Kidney (tissue), 14 donors: Measurements from ENCODE around the gene FAM20B. TPM values are rescaled to one million over a fixed set of nuclear protein-coding genes. Genes with fewer than 3 reads are reported as not detected.

Source experiments
- DNase-seq, 5 donors: peaks; one replicate each; pipeline ENCODE4 v3.0.0-alpha.2; 2013 to 2020
- FAIRE-seq: peaks from 2 replicates; lab custom pipeline; 2012; peaks lifted over from hg19 to GRCh38; lab: Jason Lieb, UNC
- H3K27ac ChIP-seq, 2 donors: one replicate each; pipeline ENCODE4 v1.7.0; 2013; ENCODE audit warnings: low read depth in 2 of 2, low read length in 2 of 2, inconsistent platforms in 1 of 2
- H3K27me3 ChIP-seq: one replicate; pipeline ENCODE4 v1.7.1; 2013; ENCODE audit warnings: low read length, inconsistent platforms; ENCODE audit not compliant: control insufficient read depth, insufficient read depth
- H3K36me3 ChIP-seq, 3 donors: one replicate each; pipeline versions ENCODE4 v1.7.0 to v1.7.1; 2013; ENCODE audit warnings: low read length in 3 of 3, control low read depth in 1 of 3, inconsistent platforms in 1 of 3; ENCODE audit not compliant: insufficient read depth in 3 of 3, control insufficient read depth in 2 of 3
- H3K4me1 ChIP-seq, 3 donors: one replicate each; pipeline versions ENCODE4 v1.7.0 to v1.7.1; 2013; ENCODE audit warnings: low read length in 3 of 3, inconsistent platforms in 1 of 3, low read depth in 1 of 3; ENCODE audit not compliant: control insufficient read depth in 2 of 3, insufficient read depth in 2 of 3
- H3K4me3 ChIP-seq, 3 donors: one replicate each; pipeline versions ENCODE4 v1.7.0 to v1.8.1; 2013; ENCODE audit warnings: low read length in 3 of 3, control low read depth in 1 of 3, inconsistent platforms in 1 of 3
- H3K9ac ChIP-seq, 3 donors: one replicate each; pipeline versions ENCODE4 v1.7.0 to v1.7.1; 2013; ENCODE audit warnings: low read length in 3 of 3, control low read depth in 1 of 3, inconsistent platforms in 1 of 3
- H3K9me3 ChIP-seq, 3 donors: one replicate each; pipeline versions ENCODE4 v1.7.0 to v1.7.1; 2013; ENCODE audit warnings: low read length in 3 of 3, control low read depth in 1 of 3, inconsistent platforms in 1 of 3; ENCODE audit not compliant: control insufficient read depth in 2 of 3, insufficient read depth in 1 of 3
- intact Hi-C: fragments of 100-400 bp; cut with DNase I; formaldehyde crosslinking; loops from one replicate; pipeline ENCODE4 v1.11.1; 2022
- polyA plus RNA-seq: library from polyadenylated mRNA; stranded (reverse); fragments of 350-450 nt; fragmentation: Illumina TruSeq; extraction: RNeasy Lipid Tissue Mini Kit (QIAGEN cat#74804); gene quantifications from one replicate; pipeline ENCODE4 v1.2.3, GENCODE V29; 2014; ENCODE audit warnings: low read depth, low replicate concordance; ENCODE audit not compliant: insufficient read depth
- total RNA-seq: library from RNA; stranded (reverse); fragmentation: NEBNext Ultra II Directional; extraction: Animal tissue kit (Norgen Biotek cat#: 25700); gene quantifications from one replicate; pipeline ENCODE4 v1.2.1, GENCODE V29; 2021
- TF ChIP-seq, protein P1 (sequence below): IDR thresholded peaks from 3 replicates; pipeline ENCODE4 v1.5.1; 2012; ENCODE audit warnings: mild to moderate bottlenecking, moderate library complexity, borderline replicate concordance; ENCODE audit not compliant: insufficient read depth; ENCODE audit errors: extremely low read depth
- donor health status: control.
- donor health status: control.
- donor health status: control.
- donor health status: control.
- donor health status: control.
- donor health status: DM: yes; HTN: yes; CAD: no.
- donor health status: Normal renal cell carcinoma (clear cell type).

FAM20B gene
- total and polyA plus RNA-seq, 2 donors from 2014 or later = 17.0 to 50.2 TPM

DNA sequence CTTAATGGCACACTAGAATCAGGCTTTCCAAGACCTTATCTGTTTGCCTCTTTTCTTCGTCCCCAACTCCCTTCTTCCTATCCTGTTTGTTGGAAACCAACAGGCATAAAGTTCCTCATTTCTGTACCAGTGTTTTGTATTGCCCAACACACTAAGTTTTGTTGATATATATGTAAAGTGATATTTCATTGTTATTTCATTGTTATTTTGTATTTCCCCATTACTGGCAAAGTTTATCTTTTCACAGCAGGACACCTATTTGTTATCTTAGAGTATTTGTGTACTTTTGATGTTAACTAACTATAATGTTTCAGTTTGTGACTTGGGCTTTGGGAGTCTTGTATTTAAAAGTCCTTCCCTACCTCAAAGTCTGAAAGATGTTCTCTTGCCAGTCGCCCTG is 27.1 kb downstream of the FAM20B start:
- intact Hi-C loops = no loop called here
- FAIRE-seq = no peak
- TF ChIP-seq, protein P1, sequence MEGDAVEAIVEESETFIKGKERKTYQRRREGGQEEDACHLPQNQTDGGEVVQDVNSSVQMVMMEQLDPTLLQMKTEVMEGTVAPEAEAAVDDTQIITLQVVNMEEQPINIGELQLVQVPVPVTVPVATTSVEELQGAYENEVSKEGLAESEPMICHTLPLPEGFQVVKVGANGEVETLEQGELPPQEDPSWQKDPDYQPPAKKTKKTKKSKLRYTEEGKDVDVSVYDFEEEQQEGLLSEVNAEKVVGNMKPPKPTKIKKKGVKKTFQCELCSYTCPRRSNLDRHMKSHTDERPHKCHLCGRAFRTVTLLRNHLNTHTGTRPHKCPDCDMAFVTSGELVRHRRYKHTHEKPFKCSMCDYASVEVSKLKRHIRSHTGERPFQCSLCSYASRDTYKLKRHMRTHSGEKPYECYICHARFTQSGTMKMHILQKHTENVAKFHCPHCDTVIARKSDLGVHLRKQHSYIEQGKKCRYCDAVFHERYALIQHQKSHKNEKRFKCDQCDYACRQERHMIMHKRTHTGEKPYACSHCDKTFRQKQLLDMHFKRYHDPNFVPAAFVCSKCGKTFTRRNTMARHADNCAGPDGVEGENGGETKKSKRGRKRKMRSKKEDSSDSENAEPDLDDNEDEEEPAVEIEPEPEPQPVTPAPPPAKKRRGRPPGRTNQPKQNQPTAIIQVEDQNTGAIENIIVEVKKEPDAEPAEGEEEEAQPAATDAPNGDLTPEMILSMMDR = no peak
- Histone ChIP-seq H3K36me3 (peaks cover 3 to 8% (median 3%) of the 10 kb centered on the region in 3 donors), H3K27me3 (no peaks in the 10 kb centered on the region), H3K4me3 (no peak overlapping the region), H3K9ac (no peak overlapping the region), H3K27ac (no peak overlapping the region), H3K4me1 (no peaks in the 10 kb centered on the region), H3K9me3 (peaks cover 0 to 4% (median 0%) of the 10 kb centered on the region in 3 donors)
- DNase-seq = no peak

DNA sequence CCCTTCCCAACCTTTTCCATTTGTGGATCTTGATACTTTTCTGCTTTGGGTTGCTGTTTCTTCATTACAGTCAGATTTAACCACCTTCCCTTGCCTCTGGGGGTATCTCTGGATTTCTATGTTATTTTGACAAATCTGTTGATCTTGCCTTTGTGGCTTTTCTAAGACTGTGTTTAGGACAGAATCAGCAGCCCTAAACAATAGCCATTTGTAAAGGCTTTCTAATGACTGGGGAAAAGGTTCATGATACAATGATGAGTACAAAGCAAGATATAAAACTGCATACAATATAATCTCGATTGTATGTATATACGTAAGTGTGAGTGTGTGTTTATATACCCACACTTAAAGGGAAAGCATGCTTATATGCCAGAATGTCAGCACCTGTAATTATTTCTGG is 27.8 kb downstream of the FAM20B start:
- Histone ChIP-seq H3K4me1 (no peaks in the 10 kb centered on the region), H3K36me3 (peaks cover 3 to 8% (median 3%) of the 10 kb centered on the region in 3 donors), H3K27ac (no peak overlapping the region), H3K27me3 (no peaks in the 10 kb centered on the region), H3K9ac (no peak overlapping the region), H3K4me3 (no peak overlapping the region), H3K9me3 (peaks cover 0 to 4% (median 0%) of the 10 kb centered on the region in 3 donors)
- DNase-seq (no peak), FAIRE-seq (no peak)
- intact Hi-C loops = no loop called here
- TF ChIP-seq, protein P1 = no peak

DNA sequence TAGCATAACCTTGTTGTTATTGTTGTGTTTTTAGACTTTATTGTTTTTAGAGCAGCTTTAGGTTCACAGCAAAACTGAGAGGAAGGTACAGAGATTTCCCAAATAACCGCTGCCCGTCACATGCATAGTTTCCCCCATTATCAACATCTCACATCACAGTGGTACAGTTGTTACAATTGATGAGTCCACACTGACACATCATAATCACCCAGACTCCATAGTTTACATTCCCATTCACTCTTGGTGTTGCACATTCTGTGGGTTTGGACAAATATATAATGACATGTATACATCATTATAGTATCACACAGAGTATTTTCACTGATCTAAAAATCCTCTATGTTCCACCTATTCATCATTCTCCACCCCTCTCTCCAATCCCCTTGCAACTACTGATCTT is 30.2 kb downstream of the FAM20B start:
- Histone ChIP-seq H3K9ac (no peak overlapping the region), H3K9me3 (peaks cover 0 to 4% (median 0%) of the 10 kb centered on the region in 3 donors), H3K36me3 (peaks cover 3 to 8% (median 5%) of the 10 kb centered on the region in 3 donors), H3K4me3 (no peak overlapping the region), H3K4me1 (no peaks in the 10 kb centered on the region), H3K27me3 (no peaks in the 10 kb centered on the region), H3K27ac (no peak overlapping the region)
- no peak for DNase-seq
- FAIRE-seq = no peak
- intact Hi-C loops = no loop called here
- TF ChIP-seq, protein P1 = no peak
